Loucy (cell line): ENCODE data around the gene FOXB1.

Experiments
- EZH2phosphoT487 ChIP-seq: fragments of 200-600 bp; IDR thresholded peaks from 2 replicates; pipeline ENCODE4 v1.6.1; 2018; ENCODE audit warnings: antibody characterized with exemption, mild to moderate bottlenecking, moderate library complexity, borderline replicate concordance
- TF ChIP-seq, protein P1 (sequence below): fragments of 200-600 bp; sonication (generic); conservative IDR thresholded peaks from 2 replicates; pipeline ENCODE4 v1.5.1; 2014; ENCODE audit warnings: mild to moderate bottlenecking, antibody characterized with exemption, low read length

DNA sequence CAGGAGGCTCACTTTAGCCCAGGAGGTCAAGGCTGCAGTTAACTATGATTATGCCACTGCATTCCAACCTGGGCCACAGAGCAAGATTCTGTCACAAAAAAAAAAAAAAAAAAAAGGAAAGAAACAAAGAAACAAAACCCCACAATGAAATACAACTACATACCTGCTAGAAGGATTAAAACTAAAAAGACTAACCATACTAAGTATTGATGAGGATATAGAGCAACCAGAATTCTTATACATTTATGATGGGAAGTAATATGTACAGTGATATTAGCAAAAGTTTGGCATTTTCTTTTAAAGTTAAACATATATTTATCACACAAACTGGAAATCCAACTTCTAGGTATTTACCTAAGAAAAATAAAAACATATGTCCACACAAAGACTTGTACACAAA is 40.2 kb upstream of the FOXB1 start:
- TF ChIP-seq, protein P1, sequence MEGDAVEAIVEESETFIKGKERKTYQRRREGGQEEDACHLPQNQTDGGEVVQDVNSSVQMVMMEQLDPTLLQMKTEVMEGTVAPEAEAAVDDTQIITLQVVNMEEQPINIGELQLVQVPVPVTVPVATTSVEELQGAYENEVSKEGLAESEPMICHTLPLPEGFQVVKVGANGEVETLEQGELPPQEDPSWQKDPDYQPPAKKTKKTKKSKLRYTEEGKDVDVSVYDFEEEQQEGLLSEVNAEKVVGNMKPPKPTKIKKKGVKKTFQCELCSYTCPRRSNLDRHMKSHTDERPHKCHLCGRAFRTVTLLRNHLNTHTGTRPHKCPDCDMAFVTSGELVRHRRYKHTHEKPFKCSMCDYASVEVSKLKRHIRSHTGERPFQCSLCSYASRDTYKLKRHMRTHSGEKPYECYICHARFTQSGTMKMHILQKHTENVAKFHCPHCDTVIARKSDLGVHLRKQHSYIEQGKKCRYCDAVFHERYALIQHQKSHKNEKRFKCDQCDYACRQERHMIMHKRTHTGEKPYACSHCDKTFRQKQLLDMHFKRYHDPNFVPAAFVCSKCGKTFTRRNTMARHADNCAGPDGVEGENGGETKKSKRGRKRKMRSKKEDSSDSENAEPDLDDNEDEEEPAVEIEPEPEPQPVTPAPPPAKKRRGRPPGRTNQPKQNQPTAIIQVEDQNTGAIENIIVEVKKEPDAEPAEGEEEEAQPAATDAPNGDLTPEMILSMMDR, result no peak
- TF ChIP-seq EZH2phosphoT487, result no peak
